GM12873 (cell line): Measurements from ENCODE around the gene ARHGAP4.

ENCODE experiments used
- TF ChIP-seq, protein P1 (sequence below): IDR thresholded peaks from 2 replicates; pipeline ENCODE4 v1.5.1; 2012; ENCODE audit warnings: low read depth, mild to moderate bottlenecking, moderate library complexity, low read length, control low read depth; ENCODE audit not compliant: insufficient read depth; ENCODE audit errors: missing control alignments

ARHGAP4 gene

DNA sequence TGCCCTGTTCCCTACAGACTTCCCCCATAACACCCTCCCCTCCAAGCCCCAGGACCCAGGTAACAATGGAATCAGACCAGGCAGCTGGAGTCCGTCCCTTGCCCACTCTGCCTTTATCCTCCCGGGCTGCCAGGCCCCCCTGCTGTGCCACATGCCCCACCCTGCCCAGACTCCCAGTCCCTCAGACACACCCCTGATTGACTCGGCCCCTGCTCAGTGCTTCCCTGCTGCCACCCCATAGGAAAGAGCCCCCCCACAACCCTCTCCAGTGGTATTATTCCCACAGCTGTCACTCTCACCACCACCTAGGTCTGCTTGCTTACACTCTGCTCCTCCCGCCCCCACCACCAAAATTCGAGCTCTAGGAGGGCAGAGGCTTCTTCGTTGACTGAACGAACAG lies 13.5 kb upstream of the ARHGAP4 start:
- TF ChIP-seq, protein P1, sequence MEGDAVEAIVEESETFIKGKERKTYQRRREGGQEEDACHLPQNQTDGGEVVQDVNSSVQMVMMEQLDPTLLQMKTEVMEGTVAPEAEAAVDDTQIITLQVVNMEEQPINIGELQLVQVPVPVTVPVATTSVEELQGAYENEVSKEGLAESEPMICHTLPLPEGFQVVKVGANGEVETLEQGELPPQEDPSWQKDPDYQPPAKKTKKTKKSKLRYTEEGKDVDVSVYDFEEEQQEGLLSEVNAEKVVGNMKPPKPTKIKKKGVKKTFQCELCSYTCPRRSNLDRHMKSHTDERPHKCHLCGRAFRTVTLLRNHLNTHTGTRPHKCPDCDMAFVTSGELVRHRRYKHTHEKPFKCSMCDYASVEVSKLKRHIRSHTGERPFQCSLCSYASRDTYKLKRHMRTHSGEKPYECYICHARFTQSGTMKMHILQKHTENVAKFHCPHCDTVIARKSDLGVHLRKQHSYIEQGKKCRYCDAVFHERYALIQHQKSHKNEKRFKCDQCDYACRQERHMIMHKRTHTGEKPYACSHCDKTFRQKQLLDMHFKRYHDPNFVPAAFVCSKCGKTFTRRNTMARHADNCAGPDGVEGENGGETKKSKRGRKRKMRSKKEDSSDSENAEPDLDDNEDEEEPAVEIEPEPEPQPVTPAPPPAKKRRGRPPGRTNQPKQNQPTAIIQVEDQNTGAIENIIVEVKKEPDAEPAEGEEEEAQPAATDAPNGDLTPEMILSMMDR = no peak

DNA sequence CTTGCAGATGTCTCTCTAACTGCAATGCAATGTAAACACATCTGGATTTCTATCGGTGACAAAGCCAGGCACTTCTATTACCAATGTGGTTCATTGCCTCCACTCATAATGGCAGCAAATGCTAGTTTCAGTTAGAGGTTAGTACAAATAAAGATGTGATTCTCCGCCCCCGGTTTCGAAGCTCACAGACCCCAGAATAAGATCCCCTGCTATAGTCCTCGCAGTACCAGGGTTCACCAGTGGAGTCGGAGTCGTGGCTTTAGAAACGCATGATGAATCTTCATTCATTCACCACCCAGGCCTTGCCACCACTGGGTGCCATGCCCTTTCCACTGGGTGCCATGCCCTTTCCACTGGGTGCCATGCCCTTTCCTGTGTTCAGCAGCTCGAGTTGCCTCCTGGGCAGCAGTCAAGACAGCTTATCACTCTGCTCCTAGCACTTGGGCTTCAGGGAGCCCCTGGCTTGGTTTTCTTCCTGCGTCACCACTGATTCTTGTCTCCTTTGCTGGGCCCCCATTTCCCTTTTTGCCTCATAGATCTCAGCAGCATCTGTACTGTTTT lies 12.2 kb upstream of the ARHGAP4 start:
- TF ChIP-seq, protein P1 = peak; percentile 33

DNA sequence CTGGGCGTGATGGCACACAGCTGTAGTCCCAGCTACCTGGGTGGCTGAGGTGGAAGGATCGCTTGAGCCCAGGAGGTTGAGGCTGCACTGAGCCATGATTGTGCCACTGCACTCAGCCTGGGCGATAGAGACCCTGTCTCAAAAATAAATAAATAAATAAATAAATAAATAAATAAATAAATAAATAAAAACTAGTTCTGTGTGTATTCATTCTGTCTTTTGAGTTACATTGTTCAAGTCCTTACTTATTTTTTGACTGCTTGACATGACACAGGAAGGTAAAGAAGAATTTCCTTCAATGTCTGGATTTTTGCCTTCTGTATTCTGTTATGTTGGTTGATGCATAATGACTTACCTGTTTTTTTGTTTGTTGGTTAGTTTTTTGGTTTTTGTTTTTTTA lies 11.0 kb upstream of the ARHGAP4 start:
- TF ChIP-seq, protein P1 = no peak

DNA sequence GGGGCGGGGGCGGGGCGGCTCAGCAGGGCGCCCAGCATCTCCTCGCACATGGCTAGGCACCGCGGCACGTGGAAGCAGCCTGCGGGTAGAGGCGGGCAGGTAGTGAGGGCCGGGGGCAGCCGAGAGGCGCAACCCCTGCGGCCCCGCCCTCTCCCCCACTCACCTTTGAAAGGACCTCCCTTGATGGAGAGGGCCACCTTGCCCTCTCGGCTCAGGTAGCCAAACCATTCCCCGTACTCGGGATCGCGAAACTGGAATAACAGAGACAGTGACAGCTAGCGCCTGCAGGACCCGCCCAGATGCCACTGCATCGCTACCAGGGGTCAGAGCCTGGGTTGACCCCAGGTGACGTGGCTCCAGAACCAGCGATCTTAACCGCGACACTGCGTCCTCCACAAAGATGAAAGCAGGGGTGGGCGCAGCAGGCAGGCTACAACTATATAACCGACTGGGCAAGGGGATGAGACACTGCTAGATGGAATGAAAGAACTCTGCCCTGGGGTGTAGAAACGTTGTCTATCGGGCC lies 9.3 kb upstream of the ARHGAP4 start:
- TF ChIP-seq, protein P1 = no peak

DNA sequence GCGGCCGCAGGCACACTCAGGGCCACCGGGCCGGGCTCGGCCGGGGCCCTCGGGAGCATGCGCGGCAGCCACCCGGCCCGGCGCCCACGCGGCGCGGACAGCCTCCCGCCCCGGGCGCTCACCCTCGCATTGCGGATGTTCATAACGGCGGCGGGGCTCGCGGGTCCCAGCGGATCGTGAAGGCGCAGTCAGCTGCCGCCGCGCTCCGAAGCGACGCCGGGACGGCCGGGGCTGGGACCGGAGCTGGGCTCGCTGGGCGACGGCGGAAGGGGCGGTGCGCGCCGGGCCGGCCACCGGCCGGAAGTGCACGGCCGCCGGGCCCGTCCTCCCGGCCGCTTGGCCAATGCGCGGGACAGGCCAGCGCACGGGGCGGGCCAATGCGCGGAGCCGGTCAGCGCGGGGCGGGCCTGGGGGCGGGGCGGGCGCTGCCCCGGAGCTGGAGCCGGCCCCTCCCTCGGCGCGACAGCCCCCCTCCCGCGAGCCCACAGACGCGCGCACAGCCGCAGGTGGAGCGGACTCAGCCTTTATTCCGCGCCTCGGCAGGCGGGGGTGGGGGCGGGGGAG lies 8.8 kb upstream of the ARHGAP4 start, which contains the start of gene NAA10:
NAA10 (minus strand) TSS at position 276 of the 564 bp plus-strand sequence; CDS start at position 143, 133 bp downstream.
- TF ChIP-seq, protein P1 = no peak

DNA sequence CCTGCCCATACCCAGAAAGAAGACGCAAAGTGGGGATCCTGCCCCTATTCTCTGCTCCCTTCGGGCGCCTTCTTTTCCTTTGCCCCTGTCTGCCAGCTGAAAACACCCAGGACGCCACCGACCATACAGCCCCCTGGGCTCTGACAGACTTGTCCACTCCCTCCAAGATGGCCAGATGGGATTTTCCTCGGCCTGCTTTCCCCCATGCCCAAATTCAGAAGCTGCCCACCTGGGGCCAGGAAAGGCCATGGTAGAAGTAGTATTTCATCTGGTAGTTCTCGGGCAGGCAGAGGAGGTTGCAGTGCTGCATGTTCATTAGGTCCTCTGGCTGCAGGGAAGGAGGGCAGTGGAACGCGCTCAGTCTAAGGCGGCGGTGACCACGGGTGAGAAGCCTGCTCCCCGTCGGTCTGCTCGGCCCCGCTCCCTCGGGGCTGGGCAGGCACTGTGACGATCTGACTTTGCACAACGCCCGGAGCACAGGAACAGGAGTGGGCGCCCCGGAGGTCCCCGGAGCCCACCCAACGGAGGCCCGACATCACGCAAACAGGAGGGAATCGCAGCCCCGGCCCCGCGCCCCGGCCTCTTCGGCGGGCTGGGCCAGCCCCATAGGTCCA lies 8.2 kb upstream of the ARHGAP4 start:
- TF ChIP-seq, protein P1 = no peak

DNA sequence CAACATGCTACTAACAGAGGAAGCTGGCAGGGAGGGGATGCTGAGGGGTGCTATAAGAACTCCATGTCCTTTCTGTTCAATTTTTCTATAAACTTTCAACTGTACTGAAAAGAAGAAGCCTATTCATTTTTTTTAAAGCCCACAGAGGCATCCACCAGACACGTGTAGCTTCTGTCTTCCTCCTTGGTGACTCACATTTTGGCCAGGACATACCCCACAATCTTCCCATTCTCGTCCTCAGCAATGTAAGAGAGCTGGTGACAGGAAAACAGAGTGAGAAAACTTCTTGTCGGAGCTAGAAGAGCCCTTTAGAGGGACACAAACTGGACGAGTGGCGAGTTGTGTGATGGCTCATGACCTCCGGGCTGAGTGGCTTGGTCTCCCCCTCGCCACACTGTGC lies 7.7 kb upstream of the ARHGAP4 start:
- TF ChIP-seq, protein P1 = no peak
